ENCODE measurements around the gene LSM7. TPM values are rescaled to one million over a fixed set of nuclear protein-coding genes. Genes with fewer than 3 reads are reported as not detected.

The LSM7 gene
- total RNA-seq, 1 donor from 2014 or later = 55.9 TPM

- intact Hi-C loops (cut with DNase I) = no loop called here
- no peak overlapping the region for H3K27ac ChIP-seq
- no peaks in the 10 kb centered on the region for H3K36me3 ChIP-seq
- H3K4me3 ChIP-seq = no peak overlapping the region
- H3K27me3 ChIP-seq = no peaks in the 10 kb centered on the region
- TF ChIP-seq, protein P1, sequence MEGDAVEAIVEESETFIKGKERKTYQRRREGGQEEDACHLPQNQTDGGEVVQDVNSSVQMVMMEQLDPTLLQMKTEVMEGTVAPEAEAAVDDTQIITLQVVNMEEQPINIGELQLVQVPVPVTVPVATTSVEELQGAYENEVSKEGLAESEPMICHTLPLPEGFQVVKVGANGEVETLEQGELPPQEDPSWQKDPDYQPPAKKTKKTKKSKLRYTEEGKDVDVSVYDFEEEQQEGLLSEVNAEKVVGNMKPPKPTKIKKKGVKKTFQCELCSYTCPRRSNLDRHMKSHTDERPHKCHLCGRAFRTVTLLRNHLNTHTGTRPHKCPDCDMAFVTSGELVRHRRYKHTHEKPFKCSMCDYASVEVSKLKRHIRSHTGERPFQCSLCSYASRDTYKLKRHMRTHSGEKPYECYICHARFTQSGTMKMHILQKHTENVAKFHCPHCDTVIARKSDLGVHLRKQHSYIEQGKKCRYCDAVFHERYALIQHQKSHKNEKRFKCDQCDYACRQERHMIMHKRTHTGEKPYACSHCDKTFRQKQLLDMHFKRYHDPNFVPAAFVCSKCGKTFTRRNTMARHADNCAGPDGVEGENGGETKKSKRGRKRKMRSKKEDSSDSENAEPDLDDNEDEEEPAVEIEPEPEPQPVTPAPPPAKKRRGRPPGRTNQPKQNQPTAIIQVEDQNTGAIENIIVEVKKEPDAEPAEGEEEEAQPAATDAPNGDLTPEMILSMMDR (IDR thresholded peaks at IDR 0.05) = no peak
- H3K4me1 ChIP-seq = peaks cover 11% of the 10 kb centered on the region
- no peak for DNase-seq
- ATAC-seq = no peak
- H3K9me3 ChIP-seq = no peaks in the 10 kb centered on the region
Measured at GRCh38 chr19:2280633-2281264, 47.6 kb downstream of the LSM7 start.

DNA sequence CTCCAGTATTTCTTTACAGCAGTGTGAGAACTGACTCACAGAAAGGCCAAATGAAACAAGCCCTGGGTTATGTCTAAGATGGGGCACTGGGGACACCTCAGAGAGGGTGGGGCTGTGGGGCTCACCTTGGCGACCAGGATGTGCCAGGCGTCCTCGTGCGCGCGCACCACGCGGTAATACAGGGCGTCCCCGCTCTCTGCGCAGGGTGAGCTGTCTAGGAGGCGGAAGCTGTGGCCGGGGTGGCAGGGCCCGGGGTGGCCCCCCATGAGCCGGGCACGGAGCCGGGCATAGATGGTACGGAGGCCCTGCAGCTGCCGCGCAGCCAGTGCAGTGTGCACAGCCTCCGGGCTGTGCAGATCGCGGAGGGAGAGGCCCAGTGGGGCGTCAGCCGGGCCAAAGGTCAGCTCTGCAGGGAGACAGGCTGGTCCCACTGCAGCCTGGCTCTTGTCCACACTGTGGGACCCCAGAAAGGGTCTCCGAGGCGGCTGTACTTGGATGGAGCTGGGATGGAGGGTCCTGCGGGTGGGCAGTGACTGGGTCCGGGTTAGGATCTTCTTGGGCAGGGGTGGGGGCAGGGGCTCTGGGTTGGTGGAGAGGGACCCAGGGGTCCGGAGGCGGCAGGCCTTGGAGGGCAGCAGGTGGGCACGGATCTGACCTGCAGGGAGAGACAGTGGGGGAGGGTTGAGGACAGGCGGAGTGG is 49.8 kb downstream of the LSM7 start:
- Histone ChIP-seq H3K9me3 (no peaks in the 10 kb centered on the region), H3K27ac (no peak overlapping the region), H3K4me1 (peaks cover 28% of the 10 kb centered on the region), H3K4me3 (no peak overlapping the region), H3K27me3 (no peaks in the 10 kb centered on the region), H3K36me3 (no peaks in the 10 kb centered on the region)
- TF ChIP-seq, protein P1 (IDR thresholded peaks at IDR 0.05) = no peak
- ATAC-seq = no peak
- no peak for DNase-seq
- intact Hi-C loops (cut with DNase I) = no loop called here

DNA sequence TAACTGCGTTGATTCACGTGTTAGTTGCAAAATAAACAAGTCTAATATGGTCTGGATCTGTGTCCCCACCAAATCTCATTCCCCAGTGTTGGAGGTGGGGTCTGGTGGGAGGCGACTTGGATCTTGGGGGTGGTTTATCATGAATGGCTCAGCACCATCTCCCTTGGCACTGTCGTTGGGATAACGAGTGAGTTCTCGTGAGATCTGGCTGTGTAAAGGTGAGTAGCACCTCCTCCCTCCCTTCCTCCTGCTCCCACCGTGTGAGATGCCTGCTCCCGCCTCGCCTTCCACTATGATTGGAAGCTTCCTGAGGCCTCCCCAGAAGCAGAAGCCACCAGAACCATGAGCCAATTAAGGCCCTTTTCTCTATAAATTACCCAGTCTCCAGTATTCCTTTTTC is 51.2 kb downstream of the LSM7 start:
- TF ChIP-seq, protein P1 (IDR thresholded peaks at IDR 0.05) = no peak
- H3K4me3 ChIP-seq = no peak overlapping the region
- no peaks in the 10 kb centered on the region for H3K27me3 ChIP-seq
- no peak for ATAC-seq
- no peak for DNase-seq
- H3K36me3 ChIP-seq = peaks cover 14% of the 10 kb centered on the region
- H3K27ac ChIP-seq = no peak overlapping the region
- no peaks in the 10 kb centered on the region for H3K9me3 ChIP-seq
- H3K4me1 ChIP-seq = peaks cover 37% of the 10 kb centered on the region
- intact Hi-C loops (cut with DNase I) = no loop called here

GRCh38 chr19:2276429-2276986 is 51.9 kb downstream of the LSM7 start:
- intact Hi-C loops (cut with DNase I) = no loop called here

DNA sequence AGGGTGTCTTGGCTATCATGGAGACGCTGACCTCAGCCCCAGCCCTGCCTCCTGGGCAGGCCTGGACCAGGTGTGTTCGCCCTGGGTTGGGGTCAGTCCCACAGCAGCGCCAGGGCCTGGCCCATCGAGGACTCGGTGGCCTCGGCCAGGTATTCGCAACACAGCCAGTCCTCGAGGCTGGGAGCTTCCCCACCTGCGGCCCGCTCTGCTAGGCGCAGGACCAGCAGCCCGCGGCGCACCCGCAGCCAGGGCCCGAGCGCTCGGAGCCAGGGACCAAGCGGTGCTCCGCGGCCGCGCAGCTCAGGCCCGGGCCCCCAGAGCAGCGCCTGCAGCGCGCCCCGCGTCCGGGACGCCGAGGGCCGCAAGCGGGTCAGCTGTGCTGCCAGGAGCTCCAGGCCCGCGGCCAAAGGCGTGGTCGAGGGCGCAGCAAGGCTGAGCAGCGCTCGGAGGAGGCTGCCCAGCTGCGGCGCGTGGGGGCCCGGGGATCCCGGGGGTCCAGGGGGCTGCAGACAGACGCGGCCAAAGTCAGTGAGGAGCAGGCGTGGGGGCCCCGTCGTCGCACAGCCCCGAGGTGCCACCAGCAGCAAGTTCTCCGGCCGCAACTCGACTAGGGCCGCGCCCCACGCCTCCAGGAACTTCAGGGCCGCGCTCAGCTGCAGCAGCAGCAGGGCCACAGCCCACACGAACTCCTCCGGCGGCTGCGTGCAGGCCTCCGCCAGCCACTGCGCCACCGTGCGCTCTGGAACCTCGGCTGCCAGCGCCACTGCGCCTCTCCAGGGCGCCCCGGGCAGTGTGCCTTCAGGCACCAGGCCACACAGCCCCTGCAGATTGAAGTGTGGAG is 52.6 kb downstream of the LSM7 start:
- H3K9me3 ChIP-seq = no peaks in the 10 kb centered on the region
- H3K4me3 ChIP-seq = no peak overlapping the region
- DNase-seq = no peak
- TF ChIP-seq, protein P1 (IDR thresholded peaks at IDR 0.05) = no peak
- intact Hi-C loops (cut with DNase I) = no loop called here
- peaks cover 25% of the 10 kb centered on the region for H3K36me3 ChIP-seq
- no peaks in the 10 kb centered on the region for H3K27me3 ChIP-seq
- H3K27ac ChIP-seq = no peak overlapping the region
- peaks cover 42% of the 10 kb centered on the region for H3K4me1 ChIP-seq
- ATAC-seq = peak; percentile 1

More at GRCh38 chr19:2276429-2276986, 51.9 kb downstream of the LSM7 start:
- no peak overlapping the region for H3K27ac ChIP-seq
- H3K27me3 ChIP-seq = no peaks in the 10 kb centered on the region
- ATAC-seq = no peak
- H3K36me3 ChIP-seq = peaks cover 20% of the 10 kb centered on the region
- H3K9me3 ChIP-seq = no peaks in the 10 kb centered on the region
- peaks cover 38% of the 10 kb centered on the region for H3K4me1 ChIP-seq
- no peak for DNase-seq
- TF ChIP-seq, protein P1 (IDR thresholded peaks at IDR 0.05) = no peak
- no peak overlapping the region for H3K4me3 ChIP-seq
